DND-41 (cell line): ENCODE data around the gene TSC2.

Experiments used
- ATAC-seq: fragments of 200-7000 bp; cut with Tn5 transposase; 3 replicates; pipeline ENCODE4 v1.9.1; 2021; ENCODE audit warnings: low read depth; ENCODE audit not compliant: insufficient read depth
- DNase-seq: peaks from one replicate; pipeline ENCODE4 v3.0.0-alpha.2; 2020
- H2AFZ ChIP-seq: 2 replicates; pipeline ENCODE4 v1.6.0; 2012; ENCODE audit warnings: low read depth, low read length
- H3K27ac ChIP-seq: 2 replicates; pipeline ENCODE4 v1.5.1; 2012; ENCODE audit warnings: low read length, inconsistent platforms
- H3K27me3 ChIP-seq: fragments of 200-600 bp; sonication (generic); 2 replicates; pipeline ENCODE4 v1.6.0; 2012; ENCODE audit warnings: low read length, mild to moderate bottlenecking, inconsistent platforms; ENCODE audit not compliant: insufficient read depth, poor library complexity
- H3K36me3 ChIP-seq: 2 replicates; pipeline ENCODE4 v1.5.1; 2012; ENCODE audit warnings: low read length, inconsistent platforms; ENCODE audit not compliant: insufficient read depth
- H3K4me1 ChIP-seq: 2 replicates; pipeline ENCODE4 v1.5.1; 2012; ENCODE audit warnings: mild to moderate bottlenecking, low read length; ENCODE audit not compliant: insufficient read depth
- H3K4me2 ChIP-seq: 2 replicates; pipeline ENCODE4 v1.6.0; 2012; ENCODE audit warnings: mild to moderate bottlenecking, moderate library complexity, low read length, inconsistent platforms; ENCODE audit not compliant: insufficient read depth
- H3K4me3 ChIP-seq, 2 experiments: fragments of 200-600 bp in 1 of 2; shearing (Covaris generic) in 1 of 2; 2 replicates each; pipeline ENCODE4 v1.5.1; 2012 to 2016; ENCODE audit warnings: inconsistent platforms in 2 of 2, low read length in 2 of 2, mild to moderate bottlenecking in 2 of 2, low read depth in 1 of 2, moderate library complexity in 1 of 2
- H3K79me2 ChIP-seq: 2 replicates; pipeline ENCODE4 v1.6.0; 2012; ENCODE audit warnings: low read length, inconsistent platforms; ENCODE audit not compliant: insufficient read depth
- H3K9ac ChIP-seq: 2 replicates; pipeline ENCODE4 v1.6.0; 2012; ENCODE audit warnings: low read depth, mild to moderate bottlenecking, inconsistent platforms, low read length, moderate library complexity
- H3K9me3 ChIP-seq: 2 replicates; pipeline ENCODE4 v1.5.1; 2012; ENCODE audit warnings: low read length, moderate library complexity, mild to moderate bottlenecking, inconsistent platforms; ENCODE audit not compliant: insufficient read depth, severe bottlenecking
- H4K20me1 ChIP-seq: 2 replicates; pipeline ENCODE4 v1.6.0; 2012; ENCODE audit warnings: low read length; ENCODE audit not compliant: insufficient read depth
- EZH2 ChIP-seq: IDR thresholded peaks from 3 replicates; pipeline ENCODE4 v1.6.1; 2012; ENCODE audit warnings: borderline replicate concordance, low read depth, mild to moderate bottlenecking, moderate library complexity, low read length, inconsistent platforms; ENCODE audit not compliant: severe bottlenecking
- TF ChIP-seq, protein P1 (sequence below): IDR thresholded peaks from 2 replicates; pipeline ENCODE4 v1.5.1; 2012; ENCODE audit warnings: borderline replicate concordance, low read length, moderate library complexity, mild to moderate bottlenecking; ENCODE audit not compliant: poor library complexity, severe bottlenecking; ENCODE audit errors: extremely low read depth

The TSC2 gene

GRCh38 chr16:2002406-2003230 is 45.2 kb upstream of the TSC2 start:
- Histone ChIP-seq H3K79me2 (peaks cover 44% of the 10 kb centered on the region), H3K9me3 (no peaks in the 10 kb centered on the region), H4K20me1 (peaks cover 62% of the 10 kb centered on the region), H3K27ac (no peak overlapping the region), H3K4me2 (no peak overlapping the region), H3K9ac (no peak overlapping the region), H3K36me3 (peaks cover 97% of the 10 kb centered on the region), H2AFZ (no peak overlapping the region), H3K27me3 (no peaks in the 10 kb centered on the region), H3K4me1 (peaks cover 22% of the 10 kb centered on the region), H3K4me3 (no peak overlapping the region)
- no peak for DNase-seq
- ATAC-seq: no peak
- TF ChIP-seq EZH2: no peak
- TF ChIP-seq, protein P1, sequence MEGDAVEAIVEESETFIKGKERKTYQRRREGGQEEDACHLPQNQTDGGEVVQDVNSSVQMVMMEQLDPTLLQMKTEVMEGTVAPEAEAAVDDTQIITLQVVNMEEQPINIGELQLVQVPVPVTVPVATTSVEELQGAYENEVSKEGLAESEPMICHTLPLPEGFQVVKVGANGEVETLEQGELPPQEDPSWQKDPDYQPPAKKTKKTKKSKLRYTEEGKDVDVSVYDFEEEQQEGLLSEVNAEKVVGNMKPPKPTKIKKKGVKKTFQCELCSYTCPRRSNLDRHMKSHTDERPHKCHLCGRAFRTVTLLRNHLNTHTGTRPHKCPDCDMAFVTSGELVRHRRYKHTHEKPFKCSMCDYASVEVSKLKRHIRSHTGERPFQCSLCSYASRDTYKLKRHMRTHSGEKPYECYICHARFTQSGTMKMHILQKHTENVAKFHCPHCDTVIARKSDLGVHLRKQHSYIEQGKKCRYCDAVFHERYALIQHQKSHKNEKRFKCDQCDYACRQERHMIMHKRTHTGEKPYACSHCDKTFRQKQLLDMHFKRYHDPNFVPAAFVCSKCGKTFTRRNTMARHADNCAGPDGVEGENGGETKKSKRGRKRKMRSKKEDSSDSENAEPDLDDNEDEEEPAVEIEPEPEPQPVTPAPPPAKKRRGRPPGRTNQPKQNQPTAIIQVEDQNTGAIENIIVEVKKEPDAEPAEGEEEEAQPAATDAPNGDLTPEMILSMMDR: no peak

GRCh38 chr16:2003231-2003826 is 44.5 kb upstream of the TSC2 start:
- ATAC-seq (no peak), DNase-seq (no peak)
- Histone ChIP-seq H3K4me3 (no peak overlapping the region), H3K4me1 (peaks cover 29% of the 10 kb centered on the region), H3K27me3 (no peaks in the 10 kb centered on the region), H3K36me3 (peaks cover 96% of the 10 kb centered on the region), H3K4me2 (no peak overlapping the region), H3K27ac (no peak overlapping the region), H3K9ac (no peak overlapping the region), H3K79me2 (peaks cover 51% of the 10 kb centered on the region), H4K20me1 (peaks cover 69% of the 10 kb centered on the region), H2AFZ (no peak overlapping the region), H3K9me3 (no peaks in the 10 kb centered on the region)
- TF ChIP-seq, protein P1: no peak
- TF ChIP-seq EZH2: no peak

GRCh38 chr16:2003827-2004641 is 43.8 kb upstream of the TSC2 start:
- no peak overlapping the region for H3K4me2 ChIP-seq
- no peak overlapping the region for H3K4me3 ChIP-seq
- no peak overlapping the region for H3K9ac ChIP-seq
- H4K20me1 ChIP-seq: peaks cover 75% of the 10 kb centered on the region
- H3K9me3 ChIP-seq: no peaks in the 10 kb centered on the region
- ATAC-seq (peak; percentile 82), DNase-seq (peak; percentile 82)
- H3K36me3 ChIP-seq: peaks cover 89% of the 10 kb centered on the region
- H3K27ac ChIP-seq: no peak overlapping the region
- peaks cover 36% of the 10 kb centered on the region for H3K4me1 ChIP-seq
- no peak for TF ChIP-seq EZH2
- TF ChIP-seq, protein P1: peak; percentile 79
- H3K79me2 ChIP-seq: peaks cover 58% of the 10 kb centered on the region
- no peaks in the 10 kb centered on the region for H3K27me3 ChIP-seq
- no peak overlapping the region for H2AFZ ChIP-seq
